Panc1 (cell line): ENCODE measurements around the gene SLC6A7.

Experiments
- CTCF ChIP-seq: fragments of 450-650 bp; IDR thresholded peaks from 2 replicates; pipeline ENCODE4 v1.5.1; 2017; ENCODE audit warnings: mild to moderate bottlenecking
- POLR2AphosphoS5 ChIP-seq: IDR thresholded peaks from 2 replicates; pipeline ENCODE4 v1.6.1; 2012; ENCODE audit warnings: mild to moderate bottlenecking, low read depth, low read length, moderate library complexity
- REST ChIP-seq, 2 experiments: IDR thresholded peaks; 2 replicates each; pipeline ENCODE4 v1.6.1; 2011 to 2012; ENCODE audit warnings: low read depth in 2 of 2, control low read depth in 1 of 2, low read length in 1 of 2, mild to moderate bottlenecking in 1 of 2, moderate library complexity in 1 of 2; ENCODE audit not compliant: insufficient read depth in 1 of 2
- SIN3A ChIP-seq: IDR thresholded peaks from 2 replicates; pipeline ENCODE4 v1.6.1; 2012; ENCODE audit warnings: low read depth, mild to moderate bottlenecking, low read length, moderate library complexity, borderline replicate concordance; ENCODE audit not compliant: insufficient read depth
- TCF7L2 ChIP-seq: IDR thresholded peaks from 2 replicates; pipeline ENCODE4 v1.6.1; 2011; ENCODE audit warnings: mild to moderate bottlenecking, low read depth, low read length, inconsistent platforms

- TF ChIP-seq CTCF: no peak
- TF ChIP-seq POLR2AphosphoS5: no peak
- TF ChIP-seq SIN3A: no peak
- no peak for TF ChIP-seq TCF7L2
- TF ChIP-seq REST (IDR thresholded peaks at IDR 0.05; ENCODE audit: insufficient read depth in 1 of 2, low read depth in 2 of 2, low read length in 1 of 2): no peak
These were observed 24.4 kb downstream of the SLC6A7 start for GRCh38 chr5:150214289-150214688.
